Mesodermal cell (in vitro differentiated cells): ENCODE data around the gene TSFM.
A peak's percentile ranks its signal among the peaks of the same experiment; 100 is the strongest.

Experiments
- H3K27ac ChIP-seq: 2 replicates; pipeline ENCODE4 v1.7.0; 2013; ENCODE audit warnings: mild to moderate bottlenecking, low read depth, low read length, moderate library complexity; ENCODE audit not compliant: severe bottlenecking
- H3K36me3 ChIP-seq: 2 replicates; pipeline ENCODE4 v1.7.1; 2013; ENCODE audit warnings: mild to moderate bottlenecking, low read length, moderate library complexity; ENCODE audit not compliant: control insufficient read depth, insufficient read depth
- H3K4me1 ChIP-seq: one replicate; pipeline ENCODE4 v1.7.1; 2013; ENCODE audit warnings: mild to moderate bottlenecking, low read length; ENCODE audit not compliant: insufficient read depth, control insufficient read depth, poor library complexity, severe bottlenecking
- H3K4me3 ChIP-seq: 2 replicates; pipeline ENCODE4 v1.7.0; 2013; ENCODE audit warnings: low read length, control low read depth, mild to moderate bottlenecking; ENCODE audit not compliant: insufficient read depth, poor library complexity, severe bottlenecking; ENCODE audit errors: extremely low read depth
- H3K9me3 ChIP-seq: 2 replicates; pipeline ENCODE4 v1.7.1; 2013; ENCODE audit warnings: mild to moderate bottlenecking, low read length, moderate library complexity; ENCODE audit not compliant: control insufficient read depth
- WGBS, 2 experiments: methylation state at CpG; one replicate each; pipeline ENCODE4 v1.1.5; 2013; ENCODE audit warnings: missing lambda C conversion rate in 2 of 2; ENCODE audit not compliant: insufficient coverage in 2 of 2; 5-methylcytosine and 5-hydroxymethylcytosine counted together

TSFM gene

GRCh38 chr12:57826966-57827365 is 44.4 kb downstream of the TSFM start:
- no peaks in the 10 kb centered on the region for H3K4me1 ChIP-seq
- no peak overlapping the region for H3K27ac ChIP-seq
- no peak overlapping the region for H3K4me3 ChIP-seq
- peaks cover 82% of the 10 kb centered on the region for H3K36me3 ChIP-seq
- 88% methylated on average over 1 of the region's 1 CpG; no CpG with 5 or more reads in 1 of the 2 experiments for WGBS, 2 experiments
- H3K9me3 ChIP-seq = no peaks in the 10 kb centered on the region

GRCh38 chr12:57829025-57829777 is 46.6 kb downstream of the TSFM start:
- H3K27ac ChIP-seq = no peak overlapping the region
- peaks cover 63% of the 10 kb centered on the region for H3K36me3 ChIP-seq
- peaks cover 12% of the 10 kb centered on the region for H3K4me1 ChIP-seq
- no peak overlapping the region for H3K4me3 ChIP-seq
- H3K9me3 ChIP-seq = no peaks in the 10 kb centered on the region
- WGBS, 2 experiments = 91 to 93% methylated on average over 8 of the region's 10 CpGs

GRCh38 chr12:57830393-57830792 is 47.8 kb downstream of the TSFM start:
- WGBS, 2 experiments = 100% methylated on average over 1 of the region's 2 CpGs; no CpG with 5 or more reads in 1 of the 2 experiments
- Histone ChIP-seq H3K9me3 (no peaks in the 10 kb centered on the region), H3K27ac (no peak overlapping the region), H3K4me3 (no peak overlapping the region), H3K4me1 (peaks cover 12% of the 10 kb centered on the region), H3K36me3 (peaks cover 51% of the 10 kb centered on the region)

GRCh38 chr12:57832966-57833365 is 50.4 kb downstream of the TSFM start:
- H3K9me3 ChIP-seq = no peaks in the 10 kb centered on the region
- H3K27ac ChIP-seq = peak overlapping the region; percentile 62
- 52 to 61% methylated on average over 10 of the region's 10 CpGs for WGBS, 2 experiments
- H3K36me3 ChIP-seq = peaks cover 29% of the 10 kb centered on the region
- H3K4me3 ChIP-seq = no peak overlapping the region
- H3K4me1 ChIP-seq = peaks cover 34% of the 10 kb centered on the region

- peaks cover 22% of the 10 kb centered on the region for H3K36me3 ChIP-seq
- no peak overlapping the region for H3K4me3 ChIP-seq
- H3K9me3 ChIP-seq = no peaks in the 10 kb centered on the region
- peak overlapping the region; percentile 62 for H3K27ac ChIP-seq
- WGBS, 2 experiments = 89% methylated on average over 1 to 3 of the region's 3 CpGs
- peaks cover 40% of the 10 kb centered on the region for H3K4me1 ChIP-seq
These were observed 51.1 kb downstream of the TSFM start for GRCh38 chr12:57833672-57834071.

GRCh38 chr12:57834086-57834876 is 51.7 kb downstream of the TSFM start:
- WGBS, 2 experiments = 0% methylated on average over 1 of the region's 1 CpG; no CpG with 5 or more reads in 1 of the 2 experiments
- H3K27ac ChIP-seq = no peak overlapping the region
- peaks cover 16% of the 10 kb centered on the region for H3K36me3 ChIP-seq
- no peaks in the 10 kb centered on the region for H3K9me3 ChIP-seq
- H3K4me3 ChIP-seq = no peak overlapping the region
- H3K4me1 ChIP-seq = peaks cover 42% of the 10 kb centered on the region

- no peak overlapping the region for H3K27ac ChIP-seq
- no peak overlapping the region for H3K4me3 ChIP-seq
- H3K4me1 ChIP-seq = peaks cover 42% of the 10 kb centered on the region
- H3K9me3 ChIP-seq = no peaks in the 10 kb centered on the region
- 89 to 96% methylated on average over 6 to 8 of the region's 9 CpGs for WGBS, 2 experiments
- peaks cover 19% of the 10 kb centered on the region for H3K36me3 ChIP-seq
These were observed 53.0 kb downstream of the TSFM start for GRCh38 chr12:57835366-57836288.

- Histone ChIP-seq H3K27ac (peak overlapping the region; percentile 80), H3K4me3 (no peak overlapping the region), H3K9me3 (no peaks in the 10 kb centered on the region), H3K36me3 (peaks cover 21% of the 10 kb centered on the region), H3K4me1 (peaks cover 49% of the 10 kb centered on the region)
- 55 to 61% methylated on average over 10 to 11 of the region's 13 CpGs for WGBS, 2 experiments
These were observed 54.1 kb downstream of the TSFM start for GRCh38 chr12:57836442-57837375.

- no peak overlapping the region for H3K4me3 ChIP-seq
- WGBS, 2 experiments = 32 to 46% methylated on average over 4 to 5 of the region's 5 CpGs
- H3K36me3 ChIP-seq = peaks cover 16% of the 10 kb centered on the region
- H3K4me1 ChIP-seq = peaks cover 58% of the 10 kb centered on the region
- H3K27ac ChIP-seq = peak overlapping the region; percentile 60
- H3K9me3 ChIP-seq = no peaks in the 10 kb centered on the region
These were observed 55.4 kb downstream of the TSFM start for GRCh38 chr12:57837864-57838562.
